ENCODE results near the gene EPHA6. TPM values are rescaled to one million over a fixed set of nuclear protein-coding genes. Genes with fewer than 3 reads are reported as not detected.

EPHA6 gene
- total RNA-seq, 2 experiments from 2014 or later, result not detected

DNA sequence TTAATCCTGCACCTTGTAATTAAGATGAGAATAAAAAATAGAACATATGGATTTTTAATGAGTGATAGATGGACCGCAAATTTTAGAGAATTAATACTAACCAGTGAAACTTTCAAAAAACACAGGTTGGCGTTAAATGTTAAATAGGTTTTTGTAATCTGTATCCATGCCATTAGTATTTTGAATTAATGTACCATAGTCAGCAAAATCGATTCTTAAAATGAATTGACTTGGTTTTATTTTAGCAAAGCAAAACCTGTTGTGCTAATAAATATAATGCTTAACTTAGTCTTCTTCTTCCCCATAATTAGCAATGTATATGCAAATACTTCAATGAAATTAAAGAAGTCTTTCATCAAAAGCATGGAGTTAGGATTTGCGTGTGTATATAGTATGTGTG lies 63.1 kb downstream of the EPHA6 start:
- peaks cover 3% of the 10 kb centered on the region for H3K9me3 Mint-ChIP-seq

DNA sequence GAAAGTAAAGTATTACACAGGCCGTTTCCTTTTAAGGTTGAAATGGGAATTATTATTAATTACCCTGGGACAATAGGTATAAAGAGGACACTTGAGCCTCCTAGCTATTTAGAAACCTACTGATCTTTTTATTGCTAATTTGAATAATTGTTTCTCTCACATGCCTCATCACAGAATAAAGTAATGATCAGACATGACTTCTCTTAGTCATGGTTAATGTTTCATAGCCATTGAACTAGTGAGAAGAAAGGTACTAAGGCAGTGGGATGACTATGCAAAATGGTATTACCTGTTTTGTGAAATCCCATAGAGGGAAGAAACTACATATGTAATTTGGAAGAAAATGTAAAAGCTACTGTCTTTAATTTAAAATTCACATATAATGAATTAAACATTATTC lies 85.6 kb downstream of the EPHA6 start:
- CTCF ChIA-PET, result no interaction called here
- Mint-ChIP-seq H3K27me3 (no peaks in the 10 kb centered on the region), H3K4me3 (no peak overlapping the region), H3K27ac (no peak overlapping the region), H3K9me3 (peaks cover 3% of the 10 kb centered on the region), H3K36me3 (ENCODE audit: low read depth) (no peaks in the 10 kb centered on the region), H3K4me1 (ENCODE audit: low read depth) (no peaks in the 10 kb centered on the region)
- DNase-seq (no peak), ATAC-seq (ENCODE audit: poor library complexity) (no peak)
- Histone ChIP-seq H3K9me3 (ENCODE audit: control insufficient read depth in 1 of 2, insufficient read depth in 1 of 2, low read length in 2 of 2) (no peaks in the 10 kb centered on the region), H3K4me1 (ENCODE audit: insufficient read depth, low read length) (no peaks in the 10 kb centered on the region), H3K4me3 (ENCODE audit: low read length) (no peak overlapping the region), H3K27ac (ENCODE audit: low read depth in 1 of 2, low read length in 2 of 2) (no peak overlapping the region), H3K36me3 (ENCODE audit: insufficient read depth, low read length) (no peaks in the 10 kb centered on the region), H3K27me3 (ENCODE audit: control insufficient read depth in 1 of 2, insufficient read depth in 2 of 2, low read length in 2 of 2) (no peaks in the 10 kb centered on the region)
- POLR2A ChIA-PET, result no interaction called here
- intact Hi-C loops (cut with DNase I, micrococcal nuclease), result loop anchor here in 1 of 2 experiments (5.0 kb wide), 1 partner anchor 68 kb away; no protein-coding TSS in a partner anchor
- TF ChIP-seq, protein P1, sequence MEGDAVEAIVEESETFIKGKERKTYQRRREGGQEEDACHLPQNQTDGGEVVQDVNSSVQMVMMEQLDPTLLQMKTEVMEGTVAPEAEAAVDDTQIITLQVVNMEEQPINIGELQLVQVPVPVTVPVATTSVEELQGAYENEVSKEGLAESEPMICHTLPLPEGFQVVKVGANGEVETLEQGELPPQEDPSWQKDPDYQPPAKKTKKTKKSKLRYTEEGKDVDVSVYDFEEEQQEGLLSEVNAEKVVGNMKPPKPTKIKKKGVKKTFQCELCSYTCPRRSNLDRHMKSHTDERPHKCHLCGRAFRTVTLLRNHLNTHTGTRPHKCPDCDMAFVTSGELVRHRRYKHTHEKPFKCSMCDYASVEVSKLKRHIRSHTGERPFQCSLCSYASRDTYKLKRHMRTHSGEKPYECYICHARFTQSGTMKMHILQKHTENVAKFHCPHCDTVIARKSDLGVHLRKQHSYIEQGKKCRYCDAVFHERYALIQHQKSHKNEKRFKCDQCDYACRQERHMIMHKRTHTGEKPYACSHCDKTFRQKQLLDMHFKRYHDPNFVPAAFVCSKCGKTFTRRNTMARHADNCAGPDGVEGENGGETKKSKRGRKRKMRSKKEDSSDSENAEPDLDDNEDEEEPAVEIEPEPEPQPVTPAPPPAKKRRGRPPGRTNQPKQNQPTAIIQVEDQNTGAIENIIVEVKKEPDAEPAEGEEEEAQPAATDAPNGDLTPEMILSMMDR (IDR thresholded peaks at IDR 0.05), result no peak

More for the DNA sequence above, 63.1 kb downstream of the EPHA6 start:
- Mint-ChIP-seq H3K4me3 (no peak overlapping the region), H3K27me3 (no peaks in the 10 kb centered on the region), H3K36me3 (ENCODE audit: low read depth) (no peaks in the 10 kb centered on the region), H3K27ac (no peak overlapping the region), H3K4me1 (ENCODE audit: low read depth) (no peaks in the 10 kb centered on the region)
- H3K4me3 ChIP-seq (ENCODE audit: low read length), result no peak overlapping the region
- DNase-seq (no peak), ATAC-seq (ENCODE audit: poor library complexity) (no peak)
- no peaks in the 10 kb centered on the region for H3K36me3 ChIP-seq (ENCODE audit: insufficient read depth, low read length)
- TF ChIP-seq, protein P1 (IDR thresholded peaks at IDR 0.05), result no peak
- POLR2A ChIA-PET, result no interaction called here
- intact Hi-C loops (cut with DNase I, micrococcal nuclease), result no loop called here
- CTCF ChIA-PET, result no interaction called here
- no peaks in the 10 kb centered on the region for H3K9me3 ChIP-seq (ENCODE audit: control insufficient read depth in 1 of 2, insufficient read depth in 1 of 2, low read length in 2 of 2)
- no peaks in the 10 kb centered on the region for H3K4me1 ChIP-seq (ENCODE audit: insufficient read depth, low read length)
- H3K27me3 ChIP-seq (ENCODE audit: control insufficient read depth in 1 of 2, insufficient read depth in 2 of 2, low read length in 2 of 2), result no peaks in the 10 kb centered on the region
- H3K27ac ChIP-seq (ENCODE audit: low read depth in 1 of 2, low read length in 2 of 2), result no peak overlapping the region

DNA sequence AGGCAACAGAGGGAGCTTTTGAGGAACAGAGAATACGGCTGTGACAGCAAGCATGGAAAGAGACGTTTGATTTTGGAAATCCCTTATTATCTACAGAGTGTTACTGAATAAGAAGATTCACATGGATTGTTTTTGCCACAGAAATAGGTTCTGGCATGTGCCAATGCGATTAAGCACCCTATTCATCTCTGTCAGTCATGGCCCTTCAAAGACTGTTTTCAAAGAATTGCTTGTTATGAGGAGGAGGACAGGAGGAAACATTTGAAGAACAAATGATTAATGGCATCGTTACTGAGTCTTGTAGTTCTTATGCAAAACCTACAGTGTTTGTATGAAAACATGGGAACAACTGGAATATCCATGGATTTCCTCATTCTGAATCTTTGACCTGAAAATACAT lies 86.2 kb downstream of the EPHA6 start:
- no peaks in the 10 kb centered on the region for H3K36me3 Mint-ChIP-seq (ENCODE audit: low read depth)
- intact Hi-C loops (cut with DNase I, micrococcal nuclease), result loop anchor here in 1 of 2 experiments (5.0 kb wide), 1 partner anchor 68 kb away; no protein-coding TSS in a partner anchor
- TF ChIP-seq, protein P1 (IDR thresholded peaks at IDR 0.05), result no peak
- Histone ChIP-seq H3K4me3 (ENCODE audit: low read length) (no peak overlapping the region), H3K27ac (ENCODE audit: low read depth in 1 of 2, low read length in 2 of 2) (no peak overlapping the region), H3K36me3 (ENCODE audit: insufficient read depth, low read length) (no peaks in the 10 kb centered on the region), H3K27me3 (ENCODE audit: control insufficient read depth in 1 of 2, insufficient read depth in 2 of 2, low read length in 2 of 2) (no peaks in the 10 kb centered on the region), H3K4me1 (ENCODE audit: insufficient read depth, low read length) (no peaks in the 10 kb centered on the region), H3K9me3 (ENCODE audit: control insufficient read depth in 1 of 2, insufficient read depth in 1 of 2, low read length in 2 of 2) (no peaks in the 10 kb centered on the region)
- ChIA-PET POLR2A (no interaction called here), CTCF (no interaction called here)
- ATAC-seq (ENCODE audit: poor library complexity) (no peak), DNase-seq (no peak)
- no peak overlapping the region for H3K4me3 Mint-ChIP-seq
- peaks cover 3% of the 10 kb centered on the region for H3K9me3 Mint-ChIP-seq
- no peak overlapping the region for H3K27ac Mint-ChIP-seq
- no peaks in the 10 kb centered on the region for H3K4me1 Mint-ChIP-seq (ENCODE audit: low read depth)
- no peaks in the 10 kb centered on the region for H3K27me3 Mint-ChIP-seq
